HG03460 (cell line): ENCODE results near the gene RITA1.
A peak's percentile ranks its signal among the peaks of the same experiment; 100 is the strongest.

Experiments used
- ATAC-seq: cut with Tn5 transposase; IDR thresholded peaks from one replicate; pipeline ENCODE4 v1.9.1; 2021; ENCODE audit not compliant: unreplicated experiment

RITA1 gene

GRCh38 chr12:113227686-113228391 is 42.3 kb downstream of the RITA1 start:
- no peak for ATAC-seq

GRCh38 chr12:113228394-113229028 is 43.0 kb downstream of the RITA1 start:
- no peak for ATAC-seq

- peak; percentile 6 for ATAC-seq
Observed at GRCh38 chr12:113230315-113231234, 45.1 kb downstream of the RITA1 start.

GRCh38 chr12:113231235-113232088 is 45.9 kb downstream of the RITA1 start:
- no peak for ATAC-seq

- no peak for ATAC-seq
Observed at GRCh38 chr12:113232089-113232839, 46.7 kb downstream of the RITA1 start.

- ATAC-seq: peak; percentile 61
Observed at GRCh38 chr12:113232840-113233585, 47.5 kb downstream of the RITA1 start.

- ATAC-seq: no peak
Observed at GRCh38 chr12:113233967-113234366, 48.4 kb downstream of the RITA1 start.

- ATAC-seq: no peak
Observed at GRCh38 chr12:113234483-113234882, 49.0 kb downstream of the RITA1 start.

- no peak for ATAC-seq
Observed at GRCh38 chr12:113235976-113236375, 50.5 kb downstream of the RITA1 start.

- no peak for ATAC-seq
Observed at GRCh38 chr12:113236539-113237399, 51.2 kb downstream of the RITA1 start.

GRCh38 chr12:113237748-113238147 is 52.2 kb downstream of the RITA1 start:
- no peak for ATAC-seq

- ATAC-seq: no peak
Observed at GRCh38 chr12:113238309-113238708, 52.8 kb downstream of the RITA1 start.

- no peak for ATAC-seq
Observed at GRCh38 chr12:113239288-113239771, 53.8 kb downstream of the RITA1 start.

GRCh38 chr12:113239811-113240331 is 54.4 kb downstream of the RITA1 start:
- ATAC-seq: no peak

GRCh38 chr12:113240395-113240794 is 54.9 kb downstream of the RITA1 start:
- ATAC-seq: peak; percentile 58

GRCh38 chr12:113241191-113242025 is 55.9 kb downstream of the RITA1 start:
- ATAC-seq: no peak
